Motor neuron (in vitro differentiated cells): Measurements from ENCODE around the gene SCARF2. TPM values are rescaled to one million over a fixed set of nuclear protein-coding genes. Genes with fewer than 3 reads are reported as not detected.

Experiments
- ATAC-seq, 8 experiments: fragments of 200-7000 bp; cut with Tn5 transposase; replicated peaks in 6 of 8; 2 replicates each; pipeline ENCODE4 v1.8.0; 2021; ENCODE audit warnings: mild to moderate bottlenecking in 8 of 8, moderate library complexity in 8 of 8
- H3K27ac ChIP-seq, 2 donors: fragments of 250-450 bp; sonication (Bioruptor Pico); 2 replicates each; pipeline ENCODE4 v1.9.0; 2021; ENCODE audit warnings: antibody characterized with exemption in 2 of 2, mild to moderate bottlenecking in 2 of 2, moderate library complexity in 1 of 2
- H3K4me1 ChIP-seq, 2 donors: fragments of 250-450 bp; sonication (Bioruptor Pico); replicated peaks in 1 of 2; 2 replicates each; pipeline ENCODE4 v1.6.1; 2021; ENCODE audit warnings: antibody characterized with exemption in 2 of 2, mild to moderate bottlenecking in 2 of 2, moderate library complexity in 1 of 2
- H3K4me3 ChIP-seq, 5 donors: fragments of 250-450 bp; sonication (Bioruptor Pico); 2 replicates each; pipeline ENCODE4 v1.9.0; 2021; ENCODE audit warnings: antibody characterized with exemption in 5 of 5, mild to moderate bottlenecking in 5 of 5, moderate library complexity in 4 of 5
- WGBS, 10 experiments: fragments of 450-650 bp; shearing (Covaris generic); methylation state at CpG; one replicate each; pipeline ENCODE4 v1.0.0; 2022; 5-methylcytosine and 5-hydroxymethylcytosine counted together
- in situ Hi-C, 9 experiments: fragments of 400-800 bp; cut with MboI; loops; one replicate each; pipeline ENCODE4 v1.15.0; 2021; ENCODE audit warnings: low sequenced_read_pairs in 9 of 9, low pct_unique_long_range_greater_than_20kb in 2 of 9; ENCODE audit not compliant: unreplicated experiment in 9 of 9
- total RNA-seq, 8 experiments: library from RNA; unstranded; fragments of 300-600 nt; gene quantifications; 2 replicates each; pipeline versions ENCODE4 v1.2.3 to v1.2.4, GENCODE V29; 2022

Gene SCARF2
- total RNA-seq, 8 experiments from 2014 or later: 1.6 to 21.3 (median 4.6) TPM

DNA sequence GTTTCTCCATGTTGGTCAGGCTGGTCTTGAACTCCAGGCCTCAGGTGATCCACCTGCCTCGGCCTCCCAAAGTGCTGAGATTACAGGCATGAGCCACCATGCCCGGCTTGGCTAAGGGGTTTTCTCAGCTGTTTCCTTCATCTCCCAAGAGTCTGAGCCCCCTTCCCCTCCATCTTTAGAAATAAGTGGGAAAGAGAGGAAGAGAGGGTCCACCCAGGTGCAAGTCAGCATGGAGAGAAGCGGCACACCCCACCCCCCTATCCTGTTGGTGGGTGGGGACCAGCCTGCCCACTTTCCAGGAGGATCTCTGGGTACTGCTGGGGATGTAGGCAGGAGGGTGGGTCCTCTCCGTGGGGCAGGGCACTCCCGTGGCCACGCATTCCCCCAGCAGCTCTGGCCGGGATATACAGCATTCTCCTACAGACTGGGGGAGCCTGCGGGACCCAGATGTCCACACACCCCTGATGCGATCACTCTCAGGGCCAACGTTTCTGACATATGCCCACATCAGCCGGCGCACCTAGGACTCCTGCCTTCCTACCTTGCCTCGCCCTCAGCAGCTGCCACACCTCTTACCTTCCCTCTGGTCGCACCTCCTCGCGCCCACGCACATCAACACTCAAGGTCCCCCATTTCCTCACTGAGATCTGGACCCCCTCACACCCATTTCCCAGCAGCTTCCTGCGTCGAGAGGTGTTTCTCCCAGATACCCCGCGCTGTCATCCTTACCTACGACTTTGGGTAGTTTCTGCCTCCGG is 8.9 kb downstream of the SCARF2 start:
- WGBS, 10 experiments: 72 to 100% (median 90%) methylated on average over 1 to 5 of the region's 23 CpGs; no CpG with 5 or more reads in 5 of the 10 experiments
- no peak overlapping the region for H3K27ac ChIP-seq
- in situ Hi-C loops: no loop called here
- peaks cover 5 to 29% of the 10 kb centered on the region in 2 donors for H3K4me1 ChIP-seq
- peak overlapping the region in 3 of 5 donors; percentile 27 to 46 (median 30) for H3K4me3 ChIP-seq
- ATAC-seq: no peak

DNA sequence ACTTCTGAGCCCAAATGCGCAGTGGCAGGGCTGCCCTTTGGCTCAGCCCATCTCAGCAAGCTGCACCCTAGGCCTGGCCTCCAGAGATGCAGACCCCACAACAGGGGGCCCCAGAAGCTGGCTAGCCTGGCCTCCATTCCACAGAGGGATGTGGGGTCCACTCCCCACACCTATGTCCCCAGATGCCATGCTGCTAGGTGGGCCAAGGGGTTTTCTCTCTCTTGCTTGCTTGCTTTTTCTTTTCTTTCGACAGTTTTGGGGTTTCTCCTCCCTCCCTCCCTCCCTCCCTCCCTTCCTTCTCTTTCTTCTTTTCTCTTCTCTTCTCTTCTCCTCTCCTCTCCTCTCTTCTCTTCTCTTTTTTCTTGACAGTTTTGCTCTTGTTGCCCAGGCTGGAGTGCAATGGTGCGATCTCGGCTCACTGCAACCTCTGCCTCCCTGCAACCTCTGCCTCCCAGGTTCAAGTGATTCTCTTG is 9.6 kb downstream of the SCARF2 start:
- in situ Hi-C loops: no loop called here
- 90 to 100% (median 100%) methylated on average over 2 to 3 of the region's 4 CpGs; no CpG with 5 or more reads in 7 of the 10 experiments for WGBS, 10 experiments
- Histone ChIP-seq H3K27ac (no peak overlapping the region), H3K4me3 (no peak overlapping the region), H3K4me1 (peaks cover 10 to 36% of the 10 kb centered on the region in 2 donors)
- ATAC-seq: no peak

DNA sequence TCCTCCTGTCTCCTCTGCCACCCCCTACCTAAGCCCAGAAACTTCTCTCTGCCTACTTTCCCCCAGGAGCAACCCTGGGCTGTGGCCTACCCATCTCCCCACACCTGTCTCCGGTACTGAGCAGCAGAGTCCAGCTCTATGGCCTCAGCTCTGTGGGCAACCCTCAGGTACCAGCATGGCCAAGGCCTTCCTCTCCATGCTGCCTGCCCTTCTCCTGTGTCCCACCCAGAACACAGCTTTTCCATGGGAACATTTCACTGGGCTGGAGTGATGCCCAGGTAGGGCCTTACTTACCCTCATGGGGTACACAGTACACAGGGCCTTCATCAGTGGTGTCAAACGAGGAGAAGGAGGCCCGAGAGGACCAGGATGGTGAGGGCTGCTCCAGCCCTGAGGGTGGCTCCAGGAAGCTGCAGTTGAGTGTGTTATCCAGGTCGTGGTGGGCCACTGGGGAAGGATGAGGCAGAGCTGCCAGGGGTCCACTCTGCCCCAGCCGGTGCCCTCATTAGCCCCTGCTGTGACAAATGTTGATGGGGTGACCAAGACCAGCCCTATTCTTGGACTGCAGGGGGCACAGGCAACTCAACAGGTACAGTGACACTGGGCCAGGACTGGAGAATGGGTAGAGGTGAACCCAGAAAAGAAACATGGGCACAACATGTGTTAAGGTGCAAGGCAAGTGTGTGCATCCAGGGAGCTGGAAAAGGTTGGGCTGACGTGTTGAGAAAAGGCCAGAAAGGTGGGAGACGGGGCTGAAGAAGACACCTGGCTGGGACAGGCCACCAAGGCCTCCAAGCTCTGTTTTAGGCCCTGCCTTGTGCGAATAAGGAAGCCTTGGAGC is 10.3 kb downstream of the SCARF2 start:
- in situ Hi-C loops: no loop called here
- WGBS, 10 experiments: 60 to 90% (median 86%) methylated on average over 1 to 6 of the region's 8 CpGs; no CpG with 5 or more reads in 7 of the 10 experiments
- H3K4me1 ChIP-seq: peaks cover 16 to 43% of the 10 kb centered on the region in 2 donors
- no peak for ATAC-seq
- no peak overlapping the region for H3K4me3 ChIP-seq
- H3K27ac ChIP-seq: no peak overlapping the region

DNA sequence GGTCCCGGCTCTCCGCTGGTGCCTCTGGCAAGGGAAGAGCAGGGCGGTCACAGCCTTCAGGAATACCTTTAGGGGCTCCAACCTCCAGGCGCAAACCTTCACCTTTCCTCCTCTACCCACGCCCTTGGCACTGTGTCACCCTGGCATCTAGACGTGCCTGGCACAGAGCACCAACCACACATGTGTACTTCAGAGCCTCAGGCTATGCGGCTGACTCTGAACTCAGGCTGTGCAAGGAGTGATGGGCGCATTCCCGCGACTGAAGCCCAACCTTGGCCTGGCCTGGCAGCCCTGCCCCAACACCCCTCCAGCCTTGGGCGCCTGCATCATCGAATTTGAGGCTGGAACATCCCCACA is 11.4 kb downstream of the SCARF2 start:
- in situ Hi-C loops: no loop called here
- no peak overlapping the region for H3K4me3 ChIP-seq

DNA sequence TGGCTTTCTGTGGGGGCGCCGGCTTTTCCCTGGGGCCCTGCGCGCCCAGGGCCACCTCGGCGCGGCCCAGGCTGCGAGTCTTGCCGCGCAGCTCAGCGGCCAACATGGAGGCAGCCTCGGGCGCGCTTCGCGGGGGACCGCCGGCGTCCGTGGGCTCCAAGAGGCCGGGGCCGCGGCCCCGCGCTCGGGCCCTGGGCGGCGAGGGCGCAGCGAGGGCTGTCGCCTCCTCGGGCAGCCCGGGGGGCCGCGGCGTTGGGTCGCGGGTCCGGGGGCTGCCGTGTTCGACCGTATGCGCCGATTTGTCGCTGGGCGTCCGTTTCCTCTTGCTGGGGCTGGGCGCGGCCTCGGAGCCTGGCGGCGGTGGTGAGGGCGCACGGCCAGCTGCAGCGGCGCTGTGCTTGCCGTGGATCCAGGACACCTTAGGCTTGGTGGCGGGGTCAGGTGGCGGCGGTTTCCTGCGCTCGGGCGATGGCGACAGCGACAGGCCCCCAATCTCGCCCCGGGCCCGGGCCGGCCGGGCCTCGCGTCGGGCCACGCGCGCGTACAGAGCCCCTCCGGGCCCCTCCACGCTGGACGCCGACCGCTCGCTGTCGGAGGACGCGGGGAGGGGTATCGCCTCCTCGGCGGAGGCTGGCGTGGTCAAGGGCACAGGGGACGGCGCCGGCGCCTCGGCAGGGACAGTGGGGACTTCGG is 11.9 kb downstream of the SCARF2 start:
- H3K4me1 ChIP-seq: peaks cover 15 to 35% of the 10 kb centered on the region in 2 donors
- in situ Hi-C loops: no loop called here
- H3K4me3 ChIP-seq: peak overlapping the region in 1 of 5 donors; percentile 17
- 7 to 100% (median 99%) methylated on average over 3 to 20 of the region's 96 CpGs; no CpG with 5 or more reads in 6 of the 10 experiments for WGBS, 10 experiments
- no peak overlapping the region for H3K27ac ChIP-seq
- no peak for ATAC-seq

More for the DNA sequence above, 11.4 kb downstream of the SCARF2 start:
- Histone ChIP-seq H3K27ac (no peak overlapping the region), H3K4me1 (peaks cover 15 to 38% of the 10 kb centered on the region in 2 donors)
- WGBS, 10 experiments: 68% methylated on average over 5 of the region's 12 CpGs; no CpG with 5 or more reads in 9 of the 10 experiments
- no peak for ATAC-seq

DNA sequence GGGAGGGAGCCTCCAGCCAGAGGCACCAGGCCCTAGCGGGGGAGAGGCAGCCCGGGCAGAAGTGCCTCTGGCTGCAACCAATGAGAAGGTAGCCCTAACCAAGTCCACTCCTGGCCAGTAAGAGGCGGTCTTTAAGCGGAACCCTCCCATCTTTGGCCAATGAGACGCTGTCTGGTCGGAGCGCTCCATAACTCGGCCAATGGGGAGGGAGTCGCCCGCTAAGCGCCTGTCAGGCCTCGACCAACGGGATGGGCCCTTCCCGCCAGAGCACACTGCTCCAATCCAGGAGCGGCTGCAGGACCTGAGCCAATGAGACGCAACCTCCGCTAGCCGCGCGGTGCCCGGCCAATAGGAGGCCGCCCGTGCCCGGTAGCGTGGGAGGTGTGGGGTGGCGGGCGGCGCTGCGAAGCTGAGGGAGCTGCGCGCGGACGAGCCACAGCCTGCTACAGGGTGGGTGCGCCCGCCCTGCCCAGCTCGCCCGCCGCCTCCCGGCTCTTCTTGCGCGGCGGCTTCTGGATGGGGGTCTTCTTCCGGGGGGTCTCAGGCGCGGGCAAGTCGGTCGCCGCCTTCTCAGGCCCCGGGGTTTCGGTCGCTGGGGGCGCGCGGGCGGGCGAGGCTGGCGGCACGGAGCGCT is 12.6 kb downstream of the SCARF2 start:
- no peak overlapping the region for H3K27ac ChIP-seq
- peak overlapping the region in 1 of 5 donors; percentile 17 for H3K4me3 ChIP-seq
- in situ Hi-C loops: no loop called here
- peak in 2 of 8 experiments; percentile 16 to 52 for ATAC-seq
- peaks cover 15 to 34% of the 10 kb centered on the region in 2 donors for H3K4me1 ChIP-seq
- WGBS, 10 experiments: 20 to 97% (median 45%) methylated on average over 1 to 20 of the region's 59 CpGs; no CpG with 5 or more reads in 7 of the 10 experiments

DNA sequence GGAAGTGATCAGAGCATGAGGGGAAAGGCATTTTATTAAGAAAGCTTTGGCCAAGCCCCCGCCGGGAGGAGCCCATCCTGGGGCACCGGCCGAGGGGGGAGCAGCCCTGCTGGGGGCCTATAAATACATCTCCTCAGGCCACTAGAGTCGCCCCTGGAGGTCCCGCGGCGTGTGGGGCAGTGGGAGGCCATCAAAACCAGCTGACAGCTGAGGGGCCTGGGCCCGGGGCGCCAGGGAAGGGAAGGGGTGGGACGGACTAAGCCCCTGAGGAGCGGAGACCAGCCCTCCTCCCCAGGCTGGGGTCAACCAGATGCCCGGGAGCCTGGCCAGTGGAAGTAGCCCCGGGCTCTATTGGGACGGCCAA is 13.1 kb downstream of the SCARF2 start:
- ATAC-seq: no peak
- Histone ChIP-seq H3K4me1 (peaks cover 15 to 29% of the 10 kb centered on the region in 2 donors), H3K4me3 (no peak overlapping the region), H3K27ac (no peak overlapping the region)
- in situ Hi-C loops: no loop called here
- 70 to 80% methylated on average over 2 to 4 of the region's 15 CpGs; no CpG with 5 or more reads in 8 of the 10 experiments for WGBS, 10 experiments

DNA sequence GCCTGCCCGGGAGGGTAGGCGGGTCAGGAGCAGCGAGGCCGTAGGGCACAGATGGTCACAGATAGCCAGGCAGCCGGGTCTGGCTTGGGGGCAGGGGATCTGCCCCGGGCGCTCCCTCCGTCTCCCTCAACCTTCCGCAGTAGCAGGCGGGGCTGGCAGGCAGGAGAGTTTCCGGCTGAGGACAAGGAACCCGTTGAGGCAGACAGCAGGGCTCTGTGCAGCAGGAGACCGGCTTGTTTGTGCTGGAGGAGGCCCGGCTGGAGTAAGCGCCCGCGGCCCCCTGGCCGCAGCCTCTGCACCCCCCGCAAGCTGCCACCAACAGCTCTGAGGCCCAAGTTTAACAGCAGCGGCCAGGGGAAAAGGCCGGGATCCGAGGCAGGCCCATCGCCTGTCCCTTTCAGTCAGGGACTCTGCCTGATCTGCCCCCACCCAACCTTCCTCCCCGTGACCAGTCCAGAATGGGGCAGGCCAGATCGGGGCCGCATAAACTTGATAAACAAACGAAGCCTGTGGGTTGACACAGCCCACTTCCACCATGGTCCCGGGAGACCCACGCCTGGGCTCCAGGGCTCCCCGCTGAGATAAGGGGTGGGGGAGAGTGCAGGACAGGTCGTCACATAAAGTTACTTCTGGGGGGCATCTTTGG is 13.6 kb downstream of the SCARF2 start:
- peak overlapping the region in 1 of 2 donors; percentile 54 for H3K27ac ChIP-seq
- no peak overlapping the region for H3K4me3 ChIP-seq
- in situ Hi-C loops: no loop called here
- peaks cover 15 to 27% of the 10 kb centered on the region in 2 donors for H3K4me1 ChIP-seq
- peak in 2 of 8 experiments; percentile 4 to 16 for ATAC-seq
- 42 to 100% (median 80%) methylated on average over 1 to 5 of the region's 31 CpGs; no CpG with 5 or more reads in 5 of the 10 experiments for WGBS, 10 experiments

DNA sequence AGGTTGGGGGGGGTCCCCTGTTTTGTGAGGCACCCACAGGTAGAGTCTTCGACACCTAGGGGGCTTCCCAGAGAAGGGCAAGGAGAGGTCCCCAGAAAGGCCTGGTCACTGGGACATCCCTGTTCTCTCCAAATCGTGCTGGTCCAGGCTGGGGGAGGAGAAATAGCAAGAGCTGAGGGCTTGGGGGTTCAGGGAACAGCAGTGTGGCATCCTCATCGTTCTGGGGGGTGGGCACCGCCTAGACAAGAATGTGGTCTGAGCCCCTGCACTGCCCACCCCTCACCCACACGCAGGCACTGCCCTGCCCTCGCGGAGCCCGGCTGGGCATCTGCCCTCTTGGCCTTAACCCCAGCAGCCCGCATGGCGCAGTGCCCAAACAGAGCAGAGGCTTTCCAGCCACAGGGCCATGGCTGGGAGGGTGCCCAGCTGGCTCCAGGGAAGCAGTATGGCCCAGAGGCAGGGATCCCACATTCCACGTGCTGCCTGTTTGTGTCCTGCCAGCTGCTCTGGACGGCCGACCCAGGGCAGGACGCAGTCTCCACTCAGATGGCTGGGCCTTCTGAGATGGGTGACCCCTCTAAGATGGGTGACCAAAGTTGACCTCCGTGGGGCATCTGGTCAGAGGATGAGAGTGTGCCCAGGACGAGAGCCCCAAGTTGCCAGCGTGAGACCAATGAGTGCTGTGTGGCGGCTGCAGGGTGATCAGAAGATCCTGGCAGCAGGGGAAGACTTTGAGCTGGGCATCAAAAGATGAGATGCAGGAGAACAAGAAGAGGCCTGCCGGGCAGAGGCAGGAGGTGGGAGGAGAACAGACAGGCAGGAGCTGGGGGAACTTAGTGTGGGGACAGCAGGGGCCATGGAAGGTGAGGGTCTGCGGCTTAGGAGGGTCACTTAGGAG is 14.4 kb downstream of the SCARF2 start:
- ATAC-seq: peak in 1 of 8 experiments; percentile 4
- Histone ChIP-seq H3K27ac (peak overlapping the region; percentile 7 to 54), H3K4me3 (no peak overlapping the region), H3K4me1 (peaks cover 15 to 31% of the 10 kb centered on the region in 2 donors)
- in situ Hi-C loops: no loop called here
- 40 to 100% (median 79%) methylated on average over 1 of the region's 20 CpGs; no CpG with 5 or more reads in 6 of the 10 experiments for WGBS, 10 experiments

DNA sequence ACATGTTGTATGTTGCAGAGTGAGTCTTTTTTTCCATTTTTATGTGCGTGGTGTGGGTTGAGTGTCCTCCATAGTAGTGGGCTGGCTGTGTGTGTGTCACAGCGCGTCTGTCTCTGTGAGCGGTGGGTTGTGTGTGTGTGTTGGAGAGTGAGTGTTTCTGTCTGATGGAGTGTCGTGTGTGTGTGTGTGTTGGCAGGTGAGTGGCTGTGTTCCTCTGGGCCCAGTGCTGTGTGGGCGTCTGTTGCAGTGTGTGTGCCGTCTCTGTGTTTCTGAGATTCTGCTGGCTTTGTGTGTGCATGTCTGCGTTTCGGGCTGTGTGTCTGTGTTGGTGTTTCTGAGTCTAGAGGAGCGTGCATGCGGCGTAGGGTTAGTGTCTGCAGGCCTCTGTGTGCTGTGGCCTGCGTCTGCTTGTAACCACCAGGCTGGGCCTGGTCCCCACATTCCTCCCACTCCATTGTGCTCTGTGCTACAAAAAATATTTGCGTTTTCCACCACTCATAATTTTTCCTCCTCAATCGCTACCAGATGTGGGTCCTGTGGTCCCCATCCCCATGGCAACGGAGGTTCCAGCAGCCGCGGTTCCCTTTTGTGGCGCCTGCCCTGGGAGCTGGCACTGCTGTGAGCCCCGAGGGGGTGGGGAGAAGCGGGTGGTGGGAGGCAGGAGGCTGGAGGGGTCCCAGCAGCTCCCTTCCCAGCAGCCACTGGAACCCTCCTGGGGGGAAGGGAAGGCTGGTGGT is 15.2 kb downstream of the SCARF2 start:
- Histone ChIP-seq H3K4me3 (no peak overlapping the region), H3K4me1 (peaks cover 15 to 31% of the 10 kb centered on the region in 2 donors), H3K27ac (peak overlapping the region; percentile 0 to 7)
- WGBS, 10 experiments: 50 to 100% (median 89%) methylated on average over 1 to 6 of the region's 21 CpGs; no CpG with 5 or more reads in 5 of the 10 experiments
- ATAC-seq: peak in 5 of 8 experiments; percentile 6 to 58 (median 28)
- in situ Hi-C loops: no loop called here

DNA sequence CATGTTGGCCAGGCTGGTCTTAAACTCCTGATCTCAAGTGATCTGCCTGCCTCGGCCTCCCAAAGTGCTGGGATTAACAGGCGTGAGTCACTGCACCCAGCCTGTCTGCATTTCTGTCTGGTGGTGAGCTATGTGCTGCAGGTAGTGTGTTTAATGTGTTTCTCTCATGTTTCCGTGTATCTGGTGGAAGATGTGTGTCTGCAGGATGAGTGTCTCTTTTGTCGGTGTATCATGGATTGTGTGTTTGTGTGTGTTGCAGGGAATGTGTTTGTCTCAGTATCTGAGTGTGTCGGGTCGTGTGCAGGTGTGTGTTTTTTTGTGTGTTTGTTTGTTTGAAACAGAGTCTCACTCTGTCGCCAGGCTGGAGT is 16.1 kb downstream of the SCARF2 start:
- no peak for ATAC-seq
- no peak overlapping the region for H3K4me3 ChIP-seq
- in situ Hi-C loops: no loop called here
- no peak overlapping the region for H3K27ac ChIP-seq
- peaks cover 15 to 31% of the 10 kb centered on the region in 2 donors for H3K4me1 ChIP-seq
- whole genome bisulfite sequencing, 10 experiments: 75 to 100% (median 91%) methylated on average over 1 to 3 of the region's 7 CpGs; no CpG with 5 or more reads in 6 of the 10 experiments
